AG10803 (cell line): ENCODE results near the gene ADAMTS14.

Source experiments
- DNase-seq: peaks from one replicate; pipeline ENCODE4 v3.0.0; 2010; ENCODE audit warnings: low read depth
- H3K4me3 ChIP-seq: 2 replicates; pipeline ENCODE4 v1.5.1; 2011; ENCODE audit warnings: mild to moderate bottlenecking, low read length, control low read depth
- TF ChIP-seq, protein P1 (sequence below): conservative IDR thresholded peaks from 2 replicates; pipeline ENCODE4 v1.5.1; 2011; ENCODE audit warnings: mild to moderate bottlenecking, low read length, control low read depth, inconsistent platforms

ADAMTS14 gene

DNA sequence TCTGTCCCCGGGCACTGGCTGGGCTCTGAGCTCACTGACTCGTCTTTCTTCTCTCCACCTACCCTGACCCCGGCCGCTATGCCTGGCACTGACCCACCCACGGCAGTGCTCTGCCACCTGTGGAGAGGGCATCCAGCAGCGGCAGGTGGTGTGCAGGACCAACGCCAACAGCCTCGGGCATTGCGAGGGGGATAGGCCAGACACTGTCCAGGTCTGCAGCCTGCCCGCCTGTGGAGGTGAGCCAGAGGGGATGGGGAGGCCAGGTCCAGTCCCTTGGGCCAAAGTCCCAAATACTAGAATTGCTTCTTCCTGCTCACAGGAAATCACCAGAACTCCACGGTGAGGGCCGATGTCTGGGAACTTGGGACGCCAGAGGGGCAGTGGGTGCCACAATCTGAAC lies 85.5 kb downstream of the ADAMTS14 start:
- TF ChIP-seq, protein P1, sequence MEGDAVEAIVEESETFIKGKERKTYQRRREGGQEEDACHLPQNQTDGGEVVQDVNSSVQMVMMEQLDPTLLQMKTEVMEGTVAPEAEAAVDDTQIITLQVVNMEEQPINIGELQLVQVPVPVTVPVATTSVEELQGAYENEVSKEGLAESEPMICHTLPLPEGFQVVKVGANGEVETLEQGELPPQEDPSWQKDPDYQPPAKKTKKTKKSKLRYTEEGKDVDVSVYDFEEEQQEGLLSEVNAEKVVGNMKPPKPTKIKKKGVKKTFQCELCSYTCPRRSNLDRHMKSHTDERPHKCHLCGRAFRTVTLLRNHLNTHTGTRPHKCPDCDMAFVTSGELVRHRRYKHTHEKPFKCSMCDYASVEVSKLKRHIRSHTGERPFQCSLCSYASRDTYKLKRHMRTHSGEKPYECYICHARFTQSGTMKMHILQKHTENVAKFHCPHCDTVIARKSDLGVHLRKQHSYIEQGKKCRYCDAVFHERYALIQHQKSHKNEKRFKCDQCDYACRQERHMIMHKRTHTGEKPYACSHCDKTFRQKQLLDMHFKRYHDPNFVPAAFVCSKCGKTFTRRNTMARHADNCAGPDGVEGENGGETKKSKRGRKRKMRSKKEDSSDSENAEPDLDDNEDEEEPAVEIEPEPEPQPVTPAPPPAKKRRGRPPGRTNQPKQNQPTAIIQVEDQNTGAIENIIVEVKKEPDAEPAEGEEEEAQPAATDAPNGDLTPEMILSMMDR: no peak
- H3K4me3 ChIP-seq: no peak overlapping the region
- no peak for DNase-seq

DNA sequence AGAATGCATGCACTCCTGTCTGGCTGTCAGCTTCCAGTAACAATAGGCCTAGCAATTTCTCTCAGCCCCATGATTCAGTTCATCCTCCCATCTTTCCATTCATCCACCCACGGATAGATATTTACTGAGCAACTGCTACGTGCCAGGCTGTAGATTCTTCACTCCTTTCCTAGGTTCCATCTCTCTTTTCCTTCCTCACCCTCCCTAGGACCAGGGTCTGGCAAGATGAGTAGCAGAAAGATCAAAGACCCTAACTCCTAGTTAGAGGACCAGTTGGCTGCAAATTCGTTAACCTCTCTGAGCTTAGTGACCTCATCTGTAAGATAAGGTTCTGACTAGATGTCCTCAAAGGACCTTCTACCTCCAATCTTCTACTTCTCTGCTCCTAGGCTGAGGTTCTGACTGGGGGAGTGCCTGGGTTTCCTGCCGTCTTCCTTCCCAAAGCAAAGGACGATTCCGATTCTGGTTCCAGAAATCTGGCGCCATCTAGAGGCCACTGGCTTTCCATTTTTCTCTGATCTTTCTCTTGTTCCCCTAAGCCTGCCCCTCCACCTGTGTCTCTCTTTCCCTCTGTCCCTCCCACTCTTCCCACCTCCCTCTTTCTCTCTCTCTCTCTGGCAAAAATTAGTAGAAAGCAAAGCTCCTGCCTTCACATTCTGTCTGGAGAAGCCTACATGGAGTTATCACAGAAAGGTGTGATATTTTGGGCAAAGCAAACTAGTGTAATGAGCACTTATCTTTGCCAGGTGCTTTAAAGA lies 86.6 kb downstream of the ADAMTS14 start:
- peak; percentile 73 for DNase-seq
- H3K4me3 ChIP-seq: no peak overlapping the region
- TF ChIP-seq, protein P1: peak; percentile 86

DNA sequence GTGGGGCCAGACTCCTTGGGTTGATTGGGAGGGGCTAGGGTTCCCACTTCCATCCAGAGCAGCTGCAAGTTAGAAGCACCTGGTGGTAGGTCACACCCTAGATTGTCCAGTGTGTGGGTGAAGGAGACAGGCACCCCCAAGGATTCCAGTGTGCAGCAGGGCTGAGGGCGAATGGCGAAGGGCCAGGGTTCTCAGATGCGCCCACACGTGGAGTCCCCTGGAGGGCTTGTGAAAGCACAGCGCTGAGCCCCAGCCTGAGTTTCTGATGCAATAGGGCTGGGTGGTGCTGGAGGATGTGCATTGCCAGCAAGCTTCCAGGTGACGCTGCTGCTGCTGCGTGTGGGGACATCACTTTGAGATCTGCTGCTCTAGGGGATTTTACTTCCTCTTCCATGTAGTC lies 87.5 kb downstream of the ADAMTS14 start:
- no peak overlapping the region for H3K4me3 ChIP-seq
- TF ChIP-seq, protein P1: no peak; the same call in 1 of the 2 replicates
- DNase-seq: no peak

DNA sequence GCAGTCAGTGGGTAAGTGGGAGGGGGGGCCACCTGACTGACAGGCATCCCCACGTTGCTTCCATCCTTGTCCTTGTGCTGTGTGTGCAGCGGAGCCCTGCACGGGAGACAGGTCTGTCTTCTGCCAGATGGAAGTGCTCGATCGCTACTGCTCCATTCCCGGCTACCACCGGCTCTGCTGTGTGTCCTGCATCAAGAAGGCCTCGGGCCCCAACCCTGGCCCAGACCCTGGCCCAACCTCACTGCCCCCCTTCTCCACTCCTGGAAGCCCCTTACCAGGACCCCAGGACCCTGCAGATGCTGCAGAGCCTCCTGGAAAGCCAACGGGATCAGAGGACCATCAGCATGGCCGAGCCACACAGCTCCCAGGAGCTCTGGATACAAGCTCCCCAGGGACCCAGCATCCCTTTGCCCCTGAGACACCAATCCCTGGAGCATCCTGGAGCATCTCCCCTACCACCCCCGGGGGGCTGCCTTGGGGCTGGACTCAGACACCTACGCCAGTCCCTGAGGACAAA lies 88.0 kb downstream of the ADAMTS14 start:
- no peak for DNase-seq
- TF ChIP-seq, protein P1: no peak

DNA sequence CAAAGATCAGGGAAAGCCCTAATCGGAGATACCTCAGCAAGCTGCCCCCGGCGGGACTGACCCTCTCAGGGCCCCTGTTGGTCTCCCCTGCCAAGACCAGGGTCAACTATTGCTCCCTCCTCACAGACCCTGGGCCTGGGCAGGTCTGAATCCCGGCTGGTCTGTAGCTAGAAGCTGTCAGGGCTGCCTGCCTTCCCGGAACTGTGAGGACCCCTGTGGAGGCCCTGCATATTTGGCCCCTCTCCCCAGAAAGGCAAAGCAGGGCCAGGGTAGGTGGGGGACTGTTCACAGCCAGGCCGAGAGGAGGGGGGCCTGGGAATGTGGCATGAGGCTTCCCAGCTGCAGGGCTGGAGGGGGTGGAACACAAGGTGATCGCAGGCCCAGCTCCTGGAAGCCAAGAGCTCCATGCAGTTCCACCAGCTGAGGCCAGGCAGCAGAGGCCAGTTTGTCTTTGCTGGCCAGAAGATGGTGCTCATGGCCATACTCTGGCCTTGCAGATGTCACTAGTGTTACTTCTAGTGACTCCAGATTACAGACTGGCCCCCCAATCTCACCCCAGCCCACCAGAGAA lies 88.8 kb downstream of the ADAMTS14 start:
- DNase-seq: peak; percentile 25
- H3K4me3 ChIP-seq: no peak overlapping the region
- TF ChIP-seq, protein P1: peak; percentile 34

More for the DNA sequence above, 88.0 kb downstream of the ADAMTS14 start:
- no peak overlapping the region for H3K4me3 ChIP-seq

DNA sequence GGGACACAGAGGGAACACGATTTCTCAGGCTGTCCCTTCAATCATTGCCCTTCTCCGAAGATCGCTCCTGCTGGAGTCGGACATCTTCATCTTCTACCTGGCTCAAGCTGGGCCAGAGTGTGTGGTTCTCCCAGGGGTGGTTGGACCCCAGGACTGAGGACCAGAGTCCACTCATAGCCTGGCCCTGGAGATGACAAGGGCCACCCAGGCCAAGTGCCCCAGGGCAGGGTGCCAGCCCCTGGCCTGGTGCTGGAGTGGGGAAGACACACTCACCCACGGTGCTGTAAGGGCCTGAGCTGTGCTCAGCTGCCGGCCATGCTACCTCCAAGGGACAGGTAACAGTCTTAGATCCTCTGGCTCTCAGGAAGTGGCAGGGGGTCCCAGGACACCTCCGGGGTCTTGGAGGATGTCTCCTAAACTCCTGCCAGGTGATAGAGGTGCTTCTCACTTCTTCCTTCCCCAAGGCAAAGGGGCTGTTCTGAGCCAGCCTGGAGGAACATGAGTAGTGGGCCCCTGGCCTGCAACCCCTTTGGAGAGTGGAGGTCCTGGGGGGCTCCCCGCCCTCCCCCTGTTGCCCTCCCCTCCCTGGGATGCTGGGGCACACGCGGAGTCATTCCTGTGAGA lies 89.5 kb downstream of the ADAMTS14 start:
- TF ChIP-seq, protein P1: no peak
- DNase-seq: no peak

More for the DNA sequence above, 89.5 kb downstream of the ADAMTS14 start:
- no peak overlapping the region for H3K4me3 ChIP-seq
